NCI-H146 treated with DMSO at 0.1 percent for 48 hours (cell line): Measurements from ENCODE around the gene MYL11.

Experiments
- DNase-seq: peaks from one replicate; lab custom pipeline; 2025; ENCODE audit not compliant: unreplicated experiment; lab: John Stamatoyannopoulos, UW

MYL11 gene

GRCh38 chr16:30353438-30354129, 21.0 kb upstream of the MYL11 start:
- no peak for DNase-seq

GRCh38 chr16:30354423-30355143, 20.0 kb upstream of the MYL11 start:
- no peak for DNase-seq

DNA sequence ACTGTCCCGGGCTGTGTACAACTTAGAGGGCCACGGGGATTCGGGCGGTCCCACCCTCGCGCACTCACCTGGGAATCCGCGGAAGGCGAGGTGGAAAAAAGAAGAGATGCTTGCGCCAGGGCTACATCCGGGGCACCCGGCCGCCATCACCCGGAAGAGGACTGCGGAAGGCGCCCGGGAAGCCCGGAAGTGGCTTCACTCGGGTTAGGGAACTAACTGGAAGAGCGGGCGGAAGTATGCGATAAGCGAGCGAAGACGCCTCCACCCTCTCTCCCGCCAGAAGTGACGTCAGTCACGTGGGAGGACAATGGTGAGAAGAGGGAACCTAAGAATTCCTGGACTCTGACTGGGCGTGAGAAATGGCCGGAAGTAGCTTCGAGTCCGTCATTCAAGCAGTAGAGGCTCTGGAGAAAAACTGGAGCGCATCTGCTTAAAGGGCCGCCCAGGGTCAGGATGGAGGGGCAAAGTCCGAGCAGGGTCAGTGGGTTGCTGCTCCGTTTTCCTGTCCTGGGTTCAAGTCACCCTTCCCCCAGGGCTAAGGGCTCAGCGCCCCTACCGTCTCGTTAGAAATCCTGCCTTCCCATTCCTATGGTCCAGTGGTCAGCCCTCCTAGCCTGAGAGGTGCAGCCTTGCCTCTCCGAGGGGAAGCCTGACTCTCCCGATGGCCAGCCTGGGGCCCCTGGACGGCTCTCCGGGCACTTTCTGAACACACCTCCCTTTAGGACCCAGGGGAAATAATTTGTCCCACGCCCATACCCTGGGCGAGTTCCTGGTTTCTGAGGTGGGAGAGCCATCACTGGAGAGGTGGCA, 19.3 kb upstream of the MYL11 start, which contains the start of gene CD2BP2:
Gene CD2BP2, minus strand, starts transcription at position 165 of the 810 bp plus-strand sequence. CDS start 627 bp downstream, outside the sequence.
- peak; percentile 98 for DNase-seq

GRCh38 chr16:30355954-30356308, 18.7 kb upstream of the MYL11 start:
- DNase-seq, result no peak

DNA sequence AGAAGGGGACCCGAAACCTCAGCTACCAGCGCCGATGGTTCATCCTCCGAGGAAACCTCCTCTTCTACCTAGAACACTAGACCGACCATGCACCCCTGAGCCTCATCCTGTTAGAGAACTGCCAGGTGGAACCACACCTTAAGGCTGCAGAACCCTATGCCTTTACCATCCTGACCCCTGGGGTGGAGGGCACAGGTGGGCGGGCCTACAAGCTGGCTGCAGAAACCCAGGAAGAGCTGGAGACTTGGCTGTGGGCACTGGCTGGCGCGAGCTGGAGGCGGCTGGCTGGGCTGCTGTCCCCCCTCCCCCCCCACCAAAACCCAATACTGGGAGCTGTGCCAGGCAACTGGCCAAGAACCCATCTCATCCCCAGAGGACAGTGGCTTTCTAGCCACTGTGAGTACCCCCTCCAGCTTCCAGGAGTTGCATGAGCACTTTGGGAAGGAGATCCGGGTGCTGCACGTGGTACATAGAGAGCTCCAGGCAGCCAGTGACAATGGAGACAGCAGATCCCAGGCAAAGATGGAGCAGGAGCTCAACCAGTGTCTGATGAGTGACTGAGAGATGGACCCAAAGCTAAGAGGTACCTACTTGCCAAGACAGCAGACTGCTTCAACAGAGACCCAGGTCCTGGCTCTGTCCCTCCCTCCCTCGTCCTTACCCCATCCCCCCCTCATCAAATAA, 18.1 kb upstream of the MYL11 start:
- DNase-seq, result no peak

DNA sequence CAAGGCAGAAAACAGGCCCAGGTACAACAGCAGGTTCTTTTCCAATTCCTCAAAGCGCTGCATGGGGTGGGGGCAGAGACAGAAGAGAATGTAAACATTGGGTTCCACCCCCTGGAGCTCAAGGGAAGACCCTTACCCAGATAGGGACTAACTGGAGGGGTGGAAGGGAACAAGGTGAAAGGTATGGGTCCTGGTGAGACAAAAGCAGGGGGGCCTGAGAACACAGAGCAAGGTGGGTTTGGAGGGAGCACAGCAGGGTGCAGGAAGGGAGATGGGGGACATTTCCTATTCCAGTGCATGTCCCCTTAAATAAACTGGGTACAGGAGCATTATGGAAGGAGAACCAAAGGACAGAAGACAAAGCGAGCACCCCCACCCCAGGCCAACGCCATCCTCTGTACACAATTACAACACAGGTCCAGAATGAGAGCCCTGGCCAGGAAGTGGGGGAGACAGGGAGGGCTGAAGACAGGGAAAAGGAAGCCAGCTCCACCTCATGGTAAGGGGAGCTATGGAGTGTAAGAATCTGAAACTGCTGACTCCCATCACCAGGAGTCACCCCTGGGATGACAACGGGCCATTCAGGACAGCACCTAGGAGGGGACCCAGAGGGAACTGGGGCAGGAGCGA, 17.4 kb upstream of the MYL11 start:
- no peak for DNase-seq

- no peak for DNase-seq
Observed at GRCh38 chr16:30357715-30358576, 16.7 kb upstream of the MYL11 start.

DNA sequence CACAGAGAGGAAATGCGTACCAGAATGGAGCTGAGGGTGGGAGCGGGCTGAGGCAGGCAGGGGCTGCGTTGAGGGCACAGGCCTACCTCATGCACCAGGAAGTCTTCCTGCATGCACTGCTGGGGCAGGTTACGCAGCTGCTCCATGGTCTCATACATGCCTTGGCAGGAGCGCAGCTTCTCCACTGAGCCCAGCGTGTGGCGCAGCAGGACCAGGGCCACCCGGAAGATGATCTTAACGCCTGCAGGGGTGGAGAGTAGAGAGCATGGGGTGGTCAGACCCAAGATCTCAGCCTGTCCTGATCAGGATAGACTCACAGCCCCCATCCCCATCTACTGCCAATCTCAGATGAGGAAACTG, 16.0 kb upstream of the MYL11 start:
- DNase-seq, result no peak

DNA sequence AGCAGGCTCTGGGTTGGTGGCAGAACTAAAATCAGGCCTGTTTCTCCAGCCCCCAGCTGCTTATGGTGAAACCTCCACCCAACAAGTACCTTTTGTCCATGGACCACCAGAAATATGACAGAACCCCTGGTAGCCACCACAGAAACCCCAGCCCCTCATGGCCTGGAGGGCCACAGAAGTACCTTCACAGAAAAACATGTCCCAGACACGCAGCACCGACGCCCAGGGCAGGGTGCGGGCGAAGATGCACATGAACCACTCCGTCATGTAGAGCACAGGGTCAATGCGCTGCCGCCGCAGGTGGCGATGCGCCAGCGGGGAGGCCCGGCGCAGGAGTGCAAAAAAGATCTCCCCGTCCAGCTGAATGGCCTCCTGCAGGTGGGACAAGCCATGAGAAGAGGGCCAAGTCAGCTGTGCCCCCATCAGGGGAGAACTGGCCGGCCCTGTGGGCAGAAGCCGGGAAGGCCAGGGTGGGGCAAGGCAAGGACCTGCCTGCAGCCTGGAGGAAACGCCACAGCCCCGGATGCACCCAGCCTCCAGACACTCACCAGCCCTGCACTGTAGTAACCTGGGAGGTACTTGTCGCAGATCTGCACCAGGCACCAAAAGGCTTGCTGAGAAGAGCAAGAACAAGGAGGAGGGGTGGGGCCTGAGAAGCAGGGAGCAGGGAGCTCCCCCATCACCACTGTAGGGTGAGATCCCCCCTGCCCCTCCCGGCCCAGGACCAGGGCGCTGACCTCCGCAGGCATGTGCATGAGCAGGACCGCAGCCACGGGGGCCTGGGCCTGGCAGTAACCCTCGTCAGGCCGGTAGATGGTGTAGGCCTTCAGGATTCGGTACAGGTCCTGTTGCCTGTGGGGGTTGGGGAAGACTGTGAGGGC, 15.4 kb upstream of the MYL11 start:
- no peak for DNase-seq

DNA sequence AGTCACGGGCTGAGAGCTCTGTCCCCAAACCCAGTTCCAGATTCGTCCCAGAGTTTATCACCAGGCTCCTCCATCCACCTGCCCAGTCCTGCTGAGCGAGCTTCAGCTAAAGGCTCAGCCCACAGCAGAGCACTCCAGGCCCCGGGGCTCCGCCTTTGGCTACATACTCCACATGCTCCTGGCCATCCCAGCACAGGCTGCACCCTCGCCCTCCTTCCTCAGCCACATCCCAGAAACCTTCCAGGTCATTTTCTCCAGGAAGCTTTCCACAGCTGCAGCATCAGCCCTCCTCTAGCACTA, 14.8 kb upstream of the MYL11 start:
- no peak for DNase-seq

GRCh38 chr16:30361180-30361579, 13.4 kb upstream of the MYL11 start:
- DNase-seq, result no peak

GRCh38 chr16:30365200-30365599, 9.4 kb upstream of the MYL11 start:
- DNase-seq, result no peak

GRCh38 chr16:30366511-30366910, 8.1 kb upstream of the MYL11 start:
- no peak for DNase-seq

DNA sequence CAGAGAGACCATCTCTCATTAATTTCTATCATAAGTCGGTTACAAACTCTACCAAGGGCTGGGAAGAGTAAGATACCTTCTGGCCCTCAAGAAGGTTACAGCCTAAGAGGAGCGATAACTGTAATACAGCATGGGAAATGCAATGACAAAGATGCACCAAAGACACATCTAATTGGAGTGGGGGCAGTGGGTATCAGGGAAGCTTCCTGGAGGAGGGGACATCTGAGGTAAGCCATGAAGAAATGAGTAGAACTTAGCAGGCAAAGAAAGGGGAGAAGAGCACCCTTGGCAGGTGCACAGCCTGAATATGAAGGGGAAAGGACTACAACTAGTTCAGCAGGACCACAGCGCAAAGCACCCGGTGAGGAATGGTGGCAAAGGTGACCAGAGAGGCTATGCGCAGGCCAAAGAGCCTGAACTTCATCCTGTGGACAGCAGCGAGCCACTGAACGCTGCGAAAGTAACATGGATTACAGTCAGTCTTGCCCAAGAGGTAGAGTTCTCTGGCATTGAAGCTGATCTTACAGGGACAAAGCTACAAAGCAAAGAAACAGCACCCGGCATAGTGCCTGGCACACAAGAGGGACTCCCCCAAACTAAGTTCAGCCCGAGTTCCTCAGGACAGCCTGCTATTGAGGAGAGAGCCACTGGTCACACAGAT, 7.1 kb upstream of the MYL11 start:
- no peak for DNase-seq

DNA sequence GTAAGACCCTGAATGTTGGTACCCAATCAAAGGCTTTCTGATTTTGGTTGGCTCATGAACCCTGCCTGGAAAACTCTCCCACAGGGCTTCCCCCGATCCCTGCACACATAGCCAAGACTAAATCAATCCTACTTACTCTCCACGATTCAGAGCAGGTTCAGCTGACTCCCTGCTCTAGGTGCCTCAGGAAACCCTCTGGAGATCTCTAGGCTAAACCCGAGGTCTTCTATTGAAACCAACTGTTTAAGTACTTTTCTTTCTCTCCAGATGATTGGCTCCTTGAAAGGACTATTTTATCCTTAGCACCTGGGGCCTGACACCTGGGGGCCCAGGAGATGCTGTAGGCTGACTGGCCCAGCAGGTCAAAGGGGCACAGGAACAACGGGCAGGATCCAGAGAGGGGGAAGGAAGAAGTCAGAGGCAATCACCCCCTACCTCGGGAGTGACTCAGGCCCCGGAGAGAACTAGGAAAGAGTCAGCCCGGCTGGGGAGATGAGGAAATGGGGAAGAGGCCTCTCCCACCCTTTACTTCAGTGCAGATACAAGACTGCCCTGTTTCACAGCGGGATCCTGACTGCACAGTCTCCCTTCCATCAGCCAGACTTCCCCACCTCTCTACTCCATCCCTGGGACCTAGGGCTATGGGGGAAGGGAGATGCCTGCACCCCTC, 6.3 kb upstream of the MYL11 start:
- DNase-seq, result no peak

DNA sequence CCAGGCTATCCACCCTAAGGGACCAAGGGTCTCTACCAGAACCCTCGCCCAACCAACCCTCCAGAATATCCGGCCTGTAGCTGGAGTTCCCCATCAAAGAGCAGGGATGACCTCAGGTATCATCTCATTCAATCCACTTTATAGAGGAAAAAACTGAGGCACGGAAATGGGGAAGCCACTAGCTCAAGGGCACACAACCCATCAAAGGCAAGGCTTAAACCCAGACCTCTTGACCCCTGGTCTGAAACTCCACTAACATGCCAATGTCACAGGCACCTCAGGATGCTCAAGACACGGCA, 5.9 kb upstream of the MYL11 start:
- DNase-seq, result no peak

- no peak for DNase-seq
Observed at GRCh38 chr16:30369091-30369937, 5.3 kb upstream of the MYL11 start.
